MCF 10A (cell line): Measurements from ENCODE around the gene ABCA13. TPM values are rescaled to one million over a fixed set of nuclear protein-coding genes. Genes with fewer than 3 reads are reported as not detected.

Experiments
- BruUV-seq: library from RNA; stranded (reverse); fragments of 400-500 nt; replicated peaks from 2 replicates; lab custom pipeline; 2021; lab: Mats Ljungman, UMichigan
- CTCF ChIA-PET: fragments of 300-600 bp; sonication (Branson Sonifier 250); formaldehyde crosslinking; extraction: SDS; loops from one replicate; lab custom pipeline; 2021; ENCODE audit warnings: antibody characterized with exemption, inconsistent platforms; lab: Yijun Ruan, JAX
- POLR2A ChIA-PET: fragments of 300-600, 350-650 bp; sonication (Branson Sonifier 250); formaldehyde crosslinking; extraction: SDS; loops from one replicate; lab custom pipeline; 2020; ENCODE audit warnings: antibody characterized with exemption, inconsistent platforms; lab: Yijun Ruan, JAX
- DNase-seq: peaks from one replicate; pipeline ENCODE4 v3.0.0-alpha.2; 2018; ENCODE audit not compliant: unreplicated experiment
- H3K27ac Mint-ChIP-seq: one replicate; pipeline ENCODE4 v1.8.0; 2022; ENCODE audit warnings: mild to moderate bottlenecking, low read depth, mixed read lengths; ENCODE audit not compliant: unreplicated experiment
- H3K27me3 Mint-ChIP-seq: one replicate; pipeline ENCODE4 v1.8.0; 2022; ENCODE audit warnings: mixed read lengths; ENCODE audit not compliant: insufficient read depth, unreplicated experiment
- H3K36me3 Mint-ChIP-seq: one replicate; pipeline ENCODE4 v1.8.0; 2022; ENCODE audit warnings: mild to moderate bottlenecking, moderate library complexity, mixed read lengths; ENCODE audit not compliant: insufficient read depth, unreplicated experiment
- H3K4me1 Mint-ChIP-seq: one replicate; pipeline ENCODE4 v1.8.0; 2022; ENCODE audit warnings: mixed read lengths; ENCODE audit not compliant: insufficient read depth, unreplicated experiment
- H3K4me3 Mint-ChIP-seq: one replicate; pipeline ENCODE4 v1.8.0; 2022; ENCODE audit warnings: mild to moderate bottlenecking, moderate library complexity, mixed read lengths; ENCODE audit not compliant: unreplicated experiment
- H3K9me3 Mint-ChIP-seq: one replicate; pipeline ENCODE4 v1.8.0; 2022; ENCODE audit warnings: mixed read lengths; ENCODE audit not compliant: unreplicated experiment
- CTCF ChIP-seq: fragments of 200-600 bp; IDR thresholded peaks from one replicate; pipeline ENCODE4 v1.8.0; 2022; ENCODE audit warnings: antibody characterized with exemption, mild to moderate bottlenecking; ENCODE audit not compliant: unreplicated experiment
- intact Hi-C: fragments of 100-400 bp; cut with micrococcal nuclease; formaldehyde crosslinking; loops from 2 replicates; pipeline ENCODE4 v1.14.1; 2022
- total RNA-seq: library from RNA; stranded (reverse); gene quantifications from 2 replicates; pipeline ENCODE4 v1.2.3, GENCODE V29; 2022

ABCA13 gene
- total RNA-seq, 1 experiment from 2014 or later: 0.30 TPM

GRCh38 chr7:48671656-48672055 is 500.4 kb downstream of the ABCA13 start:
- intact Hi-C loops: no loop called here
- peaks cover 13% of the 10 kb centered on the region for H3K27me3 Mint-ChIP-seq
- BruUV-seq: no TSS peak
- H3K36me3 Mint-ChIP-seq: no peaks in the 10 kb centered on the region
- ChIA-PET POLR2A (no interaction called here), CTCF (interaction anchor here (0.7 kb wide), 1 partner anchor 42 kb away, joined by 3 read pairs; no protein-coding TSS in a partner anchor)
- no peak overlapping the region for H3K4me3 Mint-ChIP-seq
- no peak overlapping the region for H3K27ac Mint-ChIP-seq
- no peaks in the 10 kb centered on the region for H3K9me3 Mint-ChIP-seq
- DNase-seq: no peak
- no peak for TF ChIP-seq CTCF
- no peaks in the 10 kb centered on the region for H3K4me1 Mint-ChIP-seq

GRCh38 chr7:48681006-48681405 is 509.7 kb downstream of the ABCA13 start:
- ChIA-PET POLR2A (no interaction called here), CTCF (interaction anchor here (0.7 kb wide), 1 partner anchor 33 kb away, joined by 3 read pairs; no protein-coding TSS in a partner anchor)
- BruUV-seq: no TSS peak
- H3K36me3 Mint-ChIP-seq: no peaks in the 10 kb centered on the region
- H3K27ac Mint-ChIP-seq: no peak overlapping the region
- no peak for TF ChIP-seq CTCF
- no peaks in the 10 kb centered on the region for H3K4me1 Mint-ChIP-seq
- no peak overlapping the region for H3K4me3 Mint-ChIP-seq
- intact Hi-C loops: no loop called here
- peaks cover 3% of the 10 kb centered on the region for H3K9me3 Mint-ChIP-seq
- peaks cover 29% of the 10 kb centered on the region for H3K27me3 Mint-ChIP-seq
- no peak for DNase-seq

GRCh38 chr7:48691788-48692187 is 520.5 kb downstream of the ABCA13 start:
- TF ChIP-seq CTCF: no peak
- no TSS peak for BruUV-seq
- Mint-ChIP-seq H3K4me1 (no peaks in the 10 kb centered on the region), H3K4me3 (no peak overlapping the region), H3K9me3 (no peaks in the 10 kb centered on the region), H3K27me3 (peaks cover 28% of the 10 kb centered on the region), H3K36me3 (no peaks in the 10 kb centered on the region), H3K27ac (no peak overlapping the region)
- ChIA-PET POLR2A (no interaction called here), CTCF (interaction anchor here (0.7 kb wide), 1 partner anchor 212 kb away, joined by 3 read pairs; no protein-coding TSS in a partner anchor)
- DNase-seq: no peak
- intact Hi-C loops: no loop called here

Other genes starting within 250 kb of the ABCA13 start
- gene PKD1L1, start 223.0 kb upstream of the ABCA13 start, total RNA-seq: 0.25 TPM in 1 of 2 replicates, not detected in the other
- 39.9 and 42.8 TPM in 2 replicates for gene HUS1, start 191.8 kb upstream of the ABCA13 start, total RNA-seq
- 0.22 TPM in 1 of 2 replicates, not detected in the other for gene SUN3, start 142.4 kb upstream of the ABCA13 start, total RNA-seq
- 0.37 and 0.52 TPM in 2 replicates for gene C7orf57, start 135.9 kb upstream of the ABCA13 start, total RNA-seq
- 602 and 797 TPM in 2 replicates for gene UPP1, start 82.2 kb upstream of the ABCA13 start, total RNA-seq